Activated naive CD4-positive, alpha-beta T cell treated with anti-CD3 and anti-CD28 coated beads, Interleukin-2, amount 10 ng/mL, durations not matched to agents 5 hours and 36 hours (primary cell): ENCODE data around the gene KRTAP7-1. TPM values are rescaled to one million over a fixed set of nuclear protein-coding genes. Genes with fewer than 3 reads are reported as not detected.

Experiments used
- total RNA-seq, 2 experiments: library from RNA; stranded (reverse); gene quantifications; one replicate each; pipeline ENCODE4 v1.2.3, GENCODE V29; 2021

KRTAP7-1 gene
- not detected for total RNA-seq

DNA sequence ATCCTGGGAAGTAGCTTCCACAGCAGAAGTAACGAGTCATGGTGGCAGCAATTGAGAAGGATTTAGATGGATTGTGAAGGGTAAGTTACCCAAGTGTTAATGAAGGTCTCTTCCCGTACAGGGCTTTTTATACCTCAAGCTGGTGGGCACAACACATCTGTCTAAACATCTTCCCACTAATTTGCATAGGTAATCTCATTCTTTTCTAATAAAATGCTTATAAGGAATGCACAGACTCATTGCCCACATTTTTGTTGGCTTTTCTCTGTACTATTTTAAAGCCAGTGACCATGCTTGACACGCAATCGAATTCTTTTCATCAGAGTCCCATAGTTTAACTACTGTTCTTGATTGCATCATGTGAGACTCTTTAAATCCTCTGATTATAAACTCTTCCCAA is at the start of gene KRTAP7-1:
Gene KRTAP7-1, minus strand, starts transcription at position 101 of the 400 bp plus-strand sequence. Its CDS starts 61 bp downstream, at position 40.

DNA sequence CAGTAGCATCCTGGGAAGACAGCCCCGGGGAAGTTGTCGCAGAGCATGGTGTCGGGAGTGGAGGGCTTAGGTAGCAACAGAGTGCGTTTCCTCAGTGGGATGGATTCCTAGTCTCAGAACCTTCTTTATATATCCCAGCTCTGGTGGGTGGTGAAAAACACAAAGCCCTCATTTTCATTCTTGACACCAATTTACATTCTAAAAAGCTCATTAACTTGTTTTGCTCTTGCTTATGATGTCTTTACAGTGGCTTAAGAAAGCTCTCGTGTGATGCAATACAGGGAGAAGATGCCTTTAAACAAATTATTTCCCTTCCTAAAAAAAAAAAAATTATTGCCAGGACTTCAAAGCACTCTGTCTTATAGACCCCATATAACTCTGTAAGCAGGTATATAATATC is 16.4 kb downstream of the KRTAP7-1 start, which contains the start of gene KRTAP8-1:
Gene KRTAP8-1, minus strand, starts transcription at position 101 of the 400 bp plus-strand sequence. Its CDS starts 54 bp downstream, at position 47.

Other genes starting within 250 kb of the KRTAP7-1 start
- not detected for gene KRTAP22-2, start 239.4 kb downstream of the KRTAP7-1 start, total RNA-seq
- gene KRTAP6-3, start 237.3 kb downstream of the KRTAP7-1 start, total RNA-seq = not detected
- not detected for gene KRTAP6-2, start 230.9 kb downstream of the KRTAP7-1 start, total RNA-seq
- gene KRTAP22-1, start 228.7 kb downstream of the KRTAP7-1 start, total RNA-seq = not detected
- gene KRTAP6-1, start 215.8 kb downstream of the KRTAP7-1 start, total RNA-seq = not detected
- not detected for gene KRTAP20-1, start 213.3 kb downstream of the KRTAP7-1 start, total RNA-seq
- gene KRTAP20-4, start 209.1 kb downstream of the KRTAP7-1 start, total RNA-seq = not detected
- not detected for gene KRTAP20-2, start 194.6 kb downstream of the KRTAP7-1 start, total RNA-seq
- not detected for gene KRTAP20-3, start 186.9 kb downstream of the KRTAP7-1 start, total RNA-seq
- gene KRTAP21-3, start 111.0 kb downstream of the KRTAP7-1 start, total RNA-seq = not detected
- gene KRTAP21-2, start 82.5 kb downstream of the KRTAP7-1 start, total RNA-seq = not detected
- gene KRTAP21-1, start 74.3 kb downstream of the KRTAP7-1 start, total RNA-seq = not detected
- not detected for gene KRTAP8-1, start 16.5 kb downstream of the KRTAP7-1 start, total RNA-seq
- not detected for gene KRTAP11-1, start 51.8 kb upstream of the KRTAP7-1 start, total RNA-seq
- not detected for gene KRTAP19-8, start 208.7 kb upstream of the KRTAP7-1 start, total RNA-seq